PC-3 (cell line): Measurements from ENCODE around the gene SLC10A2.

Source experiments
- EZH2 ChIP-seq: fragments of 300-600 bp; sonication (generic); IDR thresholded peaks from one replicate; pipeline ENCODE4 v1.6.1; 2017; ENCODE audit warnings: antibody characterized with exemption, mild to moderate bottlenecking, low read length; ENCODE audit not compliant: unreplicated experiment
- EZH2phosphoT487 ChIP-seq: fragments of 300-600 bp; sonication (generic); IDR thresholded peaks from 2 replicates; pipeline ENCODE4 v1.6.1; 2018; ENCODE audit warnings: mild to moderate bottlenecking, antibody characterized with exemption, low read length, borderline replicate concordance
- TF ChIP-seq, protein P1 (sequence below): fragments of 300-600 bp; sonication (generic); conservative IDR thresholded peaks from 2 replicates; pipeline ENCODE4 v1.5.1; 2017; ENCODE audit warnings: antibody characterized with exemption, low read depth, mild to moderate bottlenecking, low read length

DNA sequence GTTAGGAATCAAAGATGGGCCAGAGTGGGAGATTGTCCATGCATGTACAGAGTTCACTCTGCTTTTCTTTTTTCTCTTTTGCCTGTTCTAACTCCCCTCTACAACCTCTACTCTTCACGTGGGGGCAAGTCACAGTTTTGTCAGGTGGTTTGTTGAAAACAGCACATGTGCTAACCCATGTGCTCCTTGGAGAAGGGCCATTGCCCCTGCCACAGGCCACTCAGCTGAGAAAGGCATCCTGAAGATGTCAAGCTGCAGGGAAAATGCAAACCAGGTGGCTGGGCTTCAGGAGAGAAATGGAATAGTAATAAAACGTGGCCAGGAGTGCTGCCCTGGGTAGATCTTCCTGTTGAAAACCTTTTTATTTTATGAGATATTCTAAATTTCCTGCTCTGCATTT lies 35.3 kb upstream of the SLC10A2 start:
- TF ChIP-seq, protein P1, sequence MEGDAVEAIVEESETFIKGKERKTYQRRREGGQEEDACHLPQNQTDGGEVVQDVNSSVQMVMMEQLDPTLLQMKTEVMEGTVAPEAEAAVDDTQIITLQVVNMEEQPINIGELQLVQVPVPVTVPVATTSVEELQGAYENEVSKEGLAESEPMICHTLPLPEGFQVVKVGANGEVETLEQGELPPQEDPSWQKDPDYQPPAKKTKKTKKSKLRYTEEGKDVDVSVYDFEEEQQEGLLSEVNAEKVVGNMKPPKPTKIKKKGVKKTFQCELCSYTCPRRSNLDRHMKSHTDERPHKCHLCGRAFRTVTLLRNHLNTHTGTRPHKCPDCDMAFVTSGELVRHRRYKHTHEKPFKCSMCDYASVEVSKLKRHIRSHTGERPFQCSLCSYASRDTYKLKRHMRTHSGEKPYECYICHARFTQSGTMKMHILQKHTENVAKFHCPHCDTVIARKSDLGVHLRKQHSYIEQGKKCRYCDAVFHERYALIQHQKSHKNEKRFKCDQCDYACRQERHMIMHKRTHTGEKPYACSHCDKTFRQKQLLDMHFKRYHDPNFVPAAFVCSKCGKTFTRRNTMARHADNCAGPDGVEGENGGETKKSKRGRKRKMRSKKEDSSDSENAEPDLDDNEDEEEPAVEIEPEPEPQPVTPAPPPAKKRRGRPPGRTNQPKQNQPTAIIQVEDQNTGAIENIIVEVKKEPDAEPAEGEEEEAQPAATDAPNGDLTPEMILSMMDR, result no peak
- no peak for TF ChIP-seq EZH2
- TF ChIP-seq EZH2phosphoT487, result no peak
